Liver (tissue), 3 donors: Measurements from ENCODE around the gene PF4V1.

Experiments
- EGR1 ChIP-seq, 2 donors: IDR thresholded peaks; 2 replicates each; pipeline ENCODE4 v1.6.1; 2016 to 2018; ENCODE audit warnings: antibody characterized with exemption in 2 of 2, low read depth in 2 of 2
- GABPA ChIP-seq, 2 donors: IDR thresholded peaks in 1 of 2; conservative IDR thresholded peaks in 1 of 2; 2 replicates each; pipeline ENCODE4 v1.6.1; 2016; ENCODE audit warnings: antibody characterized with exemption in 2 of 2, mild to moderate bottlenecking in 1 of 2, moderate library complexity in 1 of 2
- RAD21 ChIP-seq, 2 donors: IDR thresholded peaks; 2 replicates each; pipeline ENCODE4 v1.6.1; 2016; ENCODE audit warnings: antibody characterized with exemption in 2 of 2, mild to moderate bottlenecking in 2 of 2
- TAF1 ChIP-seq: conservative IDR thresholded peaks from 2 replicates; pipeline ENCODE4 v1.6.1; 2016; ENCODE audit warnings: antibody characterized with exemption, mild to moderate bottlenecking
- YY1 ChIP-seq: IDR thresholded peaks from 2 replicates; pipeline ENCODE4 v1.6.1; 2016; ENCODE audit warnings: antibody characterized with exemption, mild to moderate bottlenecking
- TF ChIP-seq, protein P1 (sequence below): IDR thresholded peaks from 2 replicates; pipeline ENCODE4 v1.6.1; 2016; ENCODE audit warnings: antibody characterized with exemption
- TF ChIP-seq, protein P2 (sequence below): fragments of 150-350 bp; IDR thresholded peaks from 2 replicates; pipeline ENCODE4 v1.5.1; 2017; ENCODE audit warnings: improper control_type of control experiment, low read depth, low read length; ENCODE audit not compliant: missing input control
- TF ChIP-seq, protein P3 (sequence below): IDR thresholded peaks from 2 replicates; pipeline ENCODE4 v1.6.1; 2016; ENCODE audit warnings: antibody characterized with exemption
- donor health status: healthy.
- donor health status: healthy.

DNA sequence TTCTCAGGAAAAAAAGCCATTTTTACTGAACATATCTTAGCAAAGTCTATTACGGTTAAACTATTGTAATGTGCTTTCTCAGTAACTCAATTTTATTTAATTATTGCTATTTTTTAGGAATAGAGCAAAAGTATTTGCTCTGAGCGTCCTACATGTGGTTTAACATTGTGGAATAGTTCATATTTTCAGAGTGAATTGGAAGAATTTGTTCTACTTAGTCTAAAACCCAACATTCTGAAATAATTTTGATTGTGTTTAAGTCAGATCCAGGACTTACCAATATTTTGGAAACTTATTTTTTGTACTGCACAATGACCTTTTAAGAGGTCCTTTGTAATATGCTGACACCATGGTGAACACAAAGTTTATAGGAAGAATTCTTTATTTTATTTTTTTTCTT lies 43.3 kb downstream of the PF4V1 start:
- TF ChIP-seq, protein P1, sequence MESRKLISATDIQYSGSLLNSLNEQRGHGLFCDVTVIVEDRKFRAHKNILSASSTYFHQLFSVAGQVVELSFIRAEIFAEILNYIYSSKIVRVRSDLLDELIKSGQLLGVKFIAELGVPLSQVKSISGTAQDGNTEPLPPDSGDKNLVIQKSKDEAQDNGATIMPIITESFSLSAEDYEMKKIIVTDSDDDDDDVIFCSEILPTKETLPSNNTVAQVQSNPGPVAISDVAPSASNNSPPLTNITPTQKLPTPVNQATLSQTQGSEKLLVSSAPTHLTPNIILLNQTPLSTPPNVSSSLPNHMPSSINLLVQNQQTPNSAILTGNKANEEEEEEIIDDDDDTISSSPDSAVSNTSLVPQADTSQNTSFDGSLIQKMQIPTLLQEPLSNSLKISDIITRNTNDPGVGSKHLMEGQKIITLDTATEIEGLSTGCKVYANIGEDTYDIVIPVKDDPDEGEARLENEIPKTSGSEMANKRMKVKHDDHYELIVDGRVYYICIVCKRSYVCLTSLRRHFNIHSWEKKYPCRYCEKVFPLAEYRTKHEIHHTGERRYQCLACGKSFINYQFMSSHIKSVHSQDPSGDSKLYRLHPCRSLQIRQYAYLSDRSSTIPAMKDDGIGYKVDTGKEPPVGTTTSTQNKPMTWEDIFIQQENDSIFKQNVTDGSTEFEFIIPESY = no peak
- TF ChIP-seq GABPA (IDR thresholded peaks at IDR 0.05 in 1 of 2, conservative IDR thresholded peaks at IDR 0.05 in 1 of 2) (no peak), EGR1 (IDR thresholded peaks at IDR 0.05; ENCODE audit: low read depth in 2 of 2) (no peak), YY1 (no peak), TAF1 (no peak), RAD21 (IDR thresholded peaks at IDR 0.05) (no peak)
- TF ChIP-seq, protein P2, sequence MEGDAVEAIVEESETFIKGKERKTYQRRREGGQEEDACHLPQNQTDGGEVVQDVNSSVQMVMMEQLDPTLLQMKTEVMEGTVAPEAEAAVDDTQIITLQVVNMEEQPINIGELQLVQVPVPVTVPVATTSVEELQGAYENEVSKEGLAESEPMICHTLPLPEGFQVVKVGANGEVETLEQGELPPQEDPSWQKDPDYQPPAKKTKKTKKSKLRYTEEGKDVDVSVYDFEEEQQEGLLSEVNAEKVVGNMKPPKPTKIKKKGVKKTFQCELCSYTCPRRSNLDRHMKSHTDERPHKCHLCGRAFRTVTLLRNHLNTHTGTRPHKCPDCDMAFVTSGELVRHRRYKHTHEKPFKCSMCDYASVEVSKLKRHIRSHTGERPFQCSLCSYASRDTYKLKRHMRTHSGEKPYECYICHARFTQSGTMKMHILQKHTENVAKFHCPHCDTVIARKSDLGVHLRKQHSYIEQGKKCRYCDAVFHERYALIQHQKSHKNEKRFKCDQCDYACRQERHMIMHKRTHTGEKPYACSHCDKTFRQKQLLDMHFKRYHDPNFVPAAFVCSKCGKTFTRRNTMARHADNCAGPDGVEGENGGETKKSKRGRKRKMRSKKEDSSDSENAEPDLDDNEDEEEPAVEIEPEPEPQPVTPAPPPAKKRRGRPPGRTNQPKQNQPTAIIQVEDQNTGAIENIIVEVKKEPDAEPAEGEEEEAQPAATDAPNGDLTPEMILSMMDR = no peak
- TF ChIP-seq, protein P3, sequence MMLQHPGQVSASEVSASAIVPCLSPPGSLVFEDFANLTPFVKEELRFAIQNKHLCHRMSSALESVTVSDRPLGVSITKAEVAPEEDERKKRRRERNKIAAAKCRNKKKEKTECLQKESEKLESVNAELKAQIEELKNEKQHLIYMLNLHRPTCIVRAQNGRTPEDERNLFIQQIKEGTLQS = no peak
